ENCODE results near the gene SYT6.

The SYT6 gene

GRCh38 chr1:114152508-114153260 is 985 bp downstream of the SYT6 start:
- Histone ChIP-seq H3K4me3 (ENCODE audit: low read length) (no peak overlapping the region), H3K27ac (ENCODE audit: low read length) (no peak overlapping the region), H3F3A (ENCODE audit: insufficient read depth, low read length) (no peaks in the 10 kb centered on the region), H3K79me2 (ENCODE audit: low read length) (no peaks in the 10 kb centered on the region), H2AFZ (ENCODE audit: low read length) (no peak overlapping the region), H3K4me1 (ENCODE audit: low read length) (no peaks in the 10 kb centered on the region), H3K9me2 (replicated peaks; ENCODE audit: insufficient read depth, low read length) (no peaks in the 10 kb centered on the region), H3K9me3 (replicated peaks; ENCODE audit: insufficient read depth, low read length) (no peaks in the 10 kb centered on the region), H4K20me1 (ENCODE audit: insufficient read depth, low read length) (no peaks in the 10 kb centered on the region), H3K9ac (ENCODE audit: low read length) (no peak overlapping the region), H3K27me3 (replicated peaks; ENCODE audit: insufficient read depth, low read length) (no peaks in the 10 kb centered on the region), H3K36me3 (replicated peaks; ENCODE audit: insufficient read depth, low read length) (no peaks in the 10 kb centered on the region), H3K4me2 (ENCODE audit: low read depth, low read length) (no peak overlapping the region)
- TF ChIP-seq EZH2phosphoT487 (IDR thresholded peaks at IDR 0.05; ENCODE audit: low read length), result no peak
- TF ChIP-seq EZH2 (optimal IDR thresholded peaks at IDR 0.05; ENCODE audit: low read depth, low read length), result no peak
- TF ChIP-seq CTCF (IDR thresholded peaks at IDR 0.05; ENCODE audit: low read length), result no peak
- DNase-seq, result no peak

DNA sequence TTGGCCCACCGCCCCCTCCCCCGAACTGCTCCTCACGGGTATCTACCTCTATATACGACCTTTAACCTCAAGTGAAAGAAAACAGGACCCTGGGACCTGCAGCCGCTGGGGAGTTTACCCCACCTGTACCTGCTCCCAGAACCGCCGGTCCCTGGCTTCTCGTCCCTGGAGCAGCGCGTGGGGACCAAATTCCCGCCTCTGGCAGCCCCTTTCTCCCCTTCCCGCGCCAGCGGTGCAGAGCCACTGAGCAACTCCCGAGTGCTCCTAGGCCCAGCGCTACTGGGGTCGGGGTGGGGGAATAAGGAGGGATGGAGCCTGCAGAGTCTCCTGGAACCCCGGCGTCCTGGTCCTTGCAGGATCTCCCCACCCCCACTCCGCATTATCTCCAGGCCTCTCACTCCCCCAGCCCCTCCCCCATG is 1.6 kb downstream of the SYT6 start:
- Histone ChIP-seq H3F3A (ENCODE audit: insufficient read depth, low read length) (no peaks in the 10 kb centered on the region), H3K4me1 (ENCODE audit: low read length) (no peaks in the 10 kb centered on the region), H4K20me1 (ENCODE audit: insufficient read depth, low read length) (no peaks in the 10 kb centered on the region), H3K4me3 (ENCODE audit: low read length) (no peak overlapping the region), H3K27ac (ENCODE audit: low read length) (no peak overlapping the region), H3K36me3 (replicated peaks; ENCODE audit: insufficient read depth, low read length) (no peaks in the 10 kb centered on the region), H3K9me2 (replicated peaks; ENCODE audit: insufficient read depth, low read length) (no peaks in the 10 kb centered on the region), H3K4me2 (ENCODE audit: low read depth, low read length) (no peak overlapping the region), H2AFZ (ENCODE audit: low read length) (no peak overlapping the region), H3K79me2 (ENCODE audit: low read length) (no peaks in the 10 kb centered on the region), H3K9me3 (replicated peaks; ENCODE audit: insufficient read depth, low read length) (no peaks in the 10 kb centered on the region), H3K27me3 (replicated peaks; ENCODE audit: insufficient read depth, low read length) (no peaks in the 10 kb centered on the region), H3K9ac (ENCODE audit: low read length) (no peak overlapping the region)
- TF ChIP-seq CTCF (IDR thresholded peaks at IDR 0.05; ENCODE audit: low read length) (no peak), EZH2 (optimal IDR thresholded peaks at IDR 0.05; ENCODE audit: low read depth, low read length) (no peak), EZH2phosphoT487 (IDR thresholded peaks at IDR 0.05; ENCODE audit: low read length) (no peak)
- no peak for DNase-seq

DNA sequence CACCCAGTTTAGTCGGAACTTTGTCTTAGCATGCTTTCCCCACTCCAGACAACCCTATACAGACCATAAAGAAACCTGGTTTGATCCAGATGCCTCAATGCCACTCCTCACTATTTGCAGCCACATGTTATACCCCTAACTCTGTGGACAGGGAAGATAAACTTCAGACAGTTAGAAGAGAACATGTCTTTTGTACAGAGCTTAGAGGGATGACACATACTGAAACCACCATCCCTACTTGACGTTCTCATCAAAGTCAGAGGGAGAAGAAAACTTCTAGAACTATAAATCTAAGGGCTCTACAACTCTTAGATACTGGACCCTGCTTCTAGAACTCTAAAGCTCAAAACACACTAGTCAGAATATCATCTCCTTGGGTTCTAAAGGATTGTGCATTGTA is 3.7 kb downstream of the SYT6 start:
- no peaks in the 10 kb centered on the region for H3K27me3 ChIP-seq (replicated peaks; ENCODE audit: insufficient read depth, low read length)
- TF ChIP-seq EZH2 (optimal IDR thresholded peaks at IDR 0.05; ENCODE audit: low read depth, low read length), result no peak
- no peak for TF ChIP-seq EZH2phosphoT487 (IDR thresholded peaks at IDR 0.05; ENCODE audit: low read length)
- TF ChIP-seq CTCF (IDR thresholded peaks at IDR 0.05; ENCODE audit: low read length), result no peak
- no peaks in the 10 kb centered on the region for H3K4me1 ChIP-seq (ENCODE audit: low read length)
- H4K20me1 ChIP-seq (ENCODE audit: insufficient read depth, low read length), result no peaks in the 10 kb centered on the region
- H3K9me2 ChIP-seq (replicated peaks; ENCODE audit: insufficient read depth, low read length), result no peaks in the 10 kb centered on the region
- no peak for DNase-seq
- H3K9ac ChIP-seq (ENCODE audit: low read length), result no peak overlapping the region
- H3F3A ChIP-seq (ENCODE audit: insufficient read depth, low read length), result no peaks in the 10 kb centered on the region
- H3K4me2 ChIP-seq (ENCODE audit: low read depth, low read length), result no peak overlapping the region
- H3K9me3 ChIP-seq (replicated peaks; ENCODE audit: insufficient read depth, low read length), result no peaks in the 10 kb centered on the region
- no peak overlapping the region for H3K4me3 ChIP-seq (ENCODE audit: low read length)
- H2AFZ ChIP-seq (ENCODE audit: low read length), result no peak overlapping the region
- no peaks in the 10 kb centered on the region for H3K36me3 ChIP-seq (replicated peaks; ENCODE audit: insufficient read depth, low read length)
- H3K79me2 ChIP-seq (ENCODE audit: low read length), result no peaks in the 10 kb centered on the region
- H3K27ac ChIP-seq (ENCODE audit: low read length), result no peak overlapping the region

All from MM.1S (cell line).